NCI-H748 treated with DMSO at 0.1 percent for 48 hours (cell line): Measurements from ENCODE around the gene SHISA4.
"Not testable (repeated sequence)": the region's sequence is repeated elsewhere in the genome, so short reads cannot be mapped to it uniquely, and the experiment has no call there.

Experiments used
- DNase-seq: peaks from one replicate; lab custom pipeline; 2025; lab: John Stamatoyannopoulos, UW

SHISA4 gene

GRCh38 chr1:201933840-201934430 lies 45.2 kb downstream of the SHISA4 start:
- DNase-seq: no peak

DNA sequence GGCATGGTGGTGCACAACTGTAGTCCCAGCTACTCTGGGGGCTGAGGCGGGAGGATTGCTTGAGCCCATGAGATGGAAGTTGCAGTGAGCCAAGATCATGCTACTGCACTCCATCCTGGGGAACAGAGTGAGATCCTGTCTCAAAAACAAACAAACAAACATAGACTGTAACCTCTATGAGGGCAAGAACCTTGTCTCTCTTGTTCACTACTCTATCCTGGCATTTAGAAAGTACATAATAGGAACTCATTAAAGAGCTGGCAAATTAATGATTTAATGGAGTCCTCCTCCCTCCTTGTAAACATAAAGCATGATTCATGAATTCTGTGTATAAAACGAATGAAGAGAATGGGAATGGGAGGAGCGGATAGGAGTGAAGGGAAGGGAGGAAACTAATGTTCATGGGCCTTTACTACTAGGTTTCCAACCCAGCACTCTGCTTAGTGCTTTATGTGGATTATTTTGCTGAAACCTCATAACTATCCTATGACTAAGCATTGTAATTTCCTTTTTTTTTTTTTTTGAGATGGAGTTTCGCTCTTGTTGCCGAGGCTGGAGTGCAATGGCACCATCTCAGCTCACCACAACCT lies 49.0 kb downstream of the SHISA4 start:
- no peak for DNase-seq

- no peak for DNase-seq
Measured at GRCh38 chr1:201938440-201939035, 49.8 kb downstream of the SHISA4 start.

DNA sequence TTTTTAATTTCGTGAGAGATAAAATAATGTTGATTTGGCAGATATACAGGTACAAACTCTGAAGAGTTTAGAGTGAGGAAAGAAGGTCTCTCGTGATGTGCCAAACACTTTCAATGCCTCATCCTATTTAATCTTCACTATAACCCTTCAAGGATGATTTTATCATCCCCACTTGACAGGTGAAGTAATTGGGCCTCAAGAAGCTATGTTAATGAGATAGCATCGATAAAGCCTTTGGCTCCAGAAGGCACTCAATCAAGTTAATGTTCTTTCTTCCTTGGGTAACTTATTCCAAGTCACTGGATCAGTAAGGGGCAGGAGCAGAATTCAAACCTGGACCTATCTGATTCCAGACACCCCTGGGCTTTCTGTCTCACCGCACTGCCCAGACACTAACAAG lies 50.5 kb downstream of the SHISA4 start:
- DNase-seq: no peak

DNA sequence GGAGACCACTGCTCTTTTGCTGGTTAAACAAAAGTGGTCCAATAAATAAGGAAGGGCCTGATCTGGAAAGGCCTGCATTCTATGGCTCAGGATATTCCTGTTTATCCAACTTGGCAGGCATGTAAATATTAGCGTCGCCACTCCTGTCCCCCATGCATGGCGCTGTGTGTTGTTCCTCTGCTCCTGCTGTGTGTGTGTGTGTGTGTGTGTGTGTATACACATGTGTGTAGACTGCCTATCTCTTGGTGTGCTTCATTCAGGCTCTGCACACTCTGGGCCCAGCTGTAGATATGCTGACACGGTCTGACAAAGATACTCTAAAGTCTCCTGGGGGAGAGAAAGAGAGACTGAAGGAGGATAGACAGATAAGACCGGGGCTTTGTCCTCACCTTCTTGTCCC lies 50.9 kb downstream of the SHISA4 start:
- DNase-seq: no peak

GRCh38 chr1:201940316-201940715 lies 51.6 kb downstream of the SHISA4 start:
- not testable (repeated sequence) for DNase-seq

- no peak for DNase-seq
Measured at GRCh38 chr1:201941420-201942128, 52.9 kb downstream of the SHISA4 start.

GRCh38 chr1:201942129-201942495 lies 53.4 kb downstream of the SHISA4 start:
- no peak for DNase-seq
